HepG2 (cell line): ENCODE measurements around the gene ZSWIM5. TPM values are rescaled to one million over a fixed set of nuclear protein-coding genes. Genes with fewer than 3 reads are reported as not detected.

Experiments
- GLI4 ChIP-seq: sonication (generic); formaldehyde crosslinking; IDR thresholded peaks from 2 replicates; pipeline ENCODE4 v1.5.1; 2020; ENCODE audit warnings: missing genetic modification reagents, mild to moderate bottlenecking, moderate library complexity, borderline replicate concordance
- HDAC2 ChIP-seq: sonication (generic); formaldehyde crosslinking; IDR thresholded peaks from 2 replicates; pipeline ENCODE4 v1.4.0; 2020; ENCODE audit warnings: missing genetic modification reagents
- MATR3 ChIP-seq: sonication (generic); formaldehyde crosslinking; IDR thresholded peaks from 2 replicates; pipeline ENCODE4 v1.4.0; 2020; ENCODE audit warnings: missing genetic modification reagents
- MEF2D ChIP-seq: sonication (generic); formaldehyde crosslinking; IDR thresholded peaks from 2 replicates; pipeline ENCODE4 v1.5.1; 2020; ENCODE audit warnings: mild to moderate bottlenecking, missing genetic modification reagents
- NR2F1 ChIP-seq, 2 experiments: fragments of 450-650 bp in 1 of 2; formaldehyde crosslinking in 1 of 2; IDR thresholded peaks; 2 replicates each; pipeline versions ENCODE4 v1.5.0 to v1.6.1; 2016 to 2020; ENCODE audit warnings: mild to moderate bottlenecking in 1 of 2, missing compliant biosample characterization in 1 of 2, missing genetic modification reagents in 1 of 2, moderate library complexity in 1 of 2
- PAWR ChIP-seq: sonication (generic); formaldehyde crosslinking; IDR thresholded peaks from 2 replicates; pipeline ENCODE4 v1.4.0; 2020; ENCODE audit warnings: missing genetic modification reagents, mild to moderate bottlenecking, borderline replicate concordance
- ZNF121 ChIP-seq: sonication (generic); formaldehyde crosslinking; IDR thresholded peaks from 2 replicates; pipeline ENCODE4 v1.5.0; 2020; ENCODE audit warnings: mild to moderate bottlenecking, missing genetic modification reagents
- ZNF543 ChIP-seq: sonication (generic); formaldehyde crosslinking; IDR thresholded peaks from 2 replicates; pipeline ENCODE4 v1.4.0; 2020; ENCODE audit warnings: mild to moderate bottlenecking, missing genetic modification reagents
- ZNF652 ChIP-seq: IDR thresholded peaks from 2 replicates; pipeline ENCODE4 v1.6.1; 2016; ENCODE audit warnings: low read depth, borderline replicate concordance
- ZNF670 ChIP-seq: sonication (generic); formaldehyde crosslinking; IDR thresholded peaks from 2 replicates; pipeline ENCODE4 v1.8.0; 2022; ENCODE audit warnings: mild to moderate bottlenecking, missing genetic modification reagents, borderline replicate concordance
- ZNF781 ChIP-seq: sonication (generic); formaldehyde crosslinking; IDR thresholded peaks from 2 replicates; pipeline ENCODE4 v1.5.1; 2020; ENCODE audit warnings: borderline replicate concordance, mild to moderate bottlenecking, missing genetic modification reagents; ENCODE audit errors: not compliant biosample characterization
- polyA plus RNA-seq, 8 experiments: library from polyadenylated mRNA; depleted of rRNA in 3 of 8; stranded (reverse) in 7 of 8; unstranded in 1 of 8; fragments of >200 nt; fragmentation: Illumina TruSeq in 4 of 8; extraction: Trizol in 4 of 8; gene quantifications; 2 replicates each; pipeline versions ENCODE4 v1.2.1 to v1.2.3, GENCODE V29; 2011 to 2016; ENCODE audit warnings: low read depth in 4 of 8, missing spikeins in 1 of 8, mixed read lengths in 1 of 8; ENCODE audit not compliant: insufficient read depth in 1 of 8
- total RNA-seq, 5 experiments: library from RNA; depleted of rRNA; stranded (reverse); fragments of >200 nt; fragmentation: Illumina TruSeq; extraction: Trizol; gene quantifications; 2 replicates each; pipeline ENCODE4 v1.2.3, GENCODE V29; 2016; ENCODE audit warnings: low read depth in 1 of 5
- TF ChIP-seq, protein P1 (sequence below): sonication (generic); formaldehyde crosslinking; IDR thresholded peaks from 2 replicates; pipeline ENCODE4 v1.4.0; 2020; ENCODE audit warnings: missing genetic modification reagents
- TF ChIP-seq, protein P2 (sequence below): sonication (generic); formaldehyde crosslinking; IDR thresholded peaks from 2 replicates; pipeline ENCODE4 v1.8.0; 2022; ENCODE audit warnings: missing genetic modification reagents, mild to moderate bottlenecking, borderline replicate concordance
- TF ChIP-seq, protein P3 (sequence below): sonication (generic); formaldehyde crosslinking; IDR thresholded peaks from 2 replicates; pipeline ENCODE4 v1.4.0; 2020; ENCODE audit warnings: missing genetic modification reagents, borderline replicate concordance
- TF ChIP-seq, protein P4 (sequence below): IDR thresholded peaks from 2 replicates; pipeline ENCODE4 v1.6.1; 2016; ENCODE audit warnings: missing biosample characterization, missing genetic modification reagents, low read depth
- TF ChIP-seq, protein P5 (sequence below): sonication (generic); formaldehyde crosslinking; IDR thresholded peaks from 2 replicates; pipeline ENCODE4 v1.5.0; 2020; ENCODE audit warnings: mild to moderate bottlenecking, low read depth, missing genetic modification reagents, borderline replicate concordance

Gene ZSWIM5
- total and polyA plus RNA-seq, 2 of the 13 experiments (the other 11 are each of a cell fraction or from before 2014, with no cell fraction given): 11.0 to 20.6 TPM

DNA sequence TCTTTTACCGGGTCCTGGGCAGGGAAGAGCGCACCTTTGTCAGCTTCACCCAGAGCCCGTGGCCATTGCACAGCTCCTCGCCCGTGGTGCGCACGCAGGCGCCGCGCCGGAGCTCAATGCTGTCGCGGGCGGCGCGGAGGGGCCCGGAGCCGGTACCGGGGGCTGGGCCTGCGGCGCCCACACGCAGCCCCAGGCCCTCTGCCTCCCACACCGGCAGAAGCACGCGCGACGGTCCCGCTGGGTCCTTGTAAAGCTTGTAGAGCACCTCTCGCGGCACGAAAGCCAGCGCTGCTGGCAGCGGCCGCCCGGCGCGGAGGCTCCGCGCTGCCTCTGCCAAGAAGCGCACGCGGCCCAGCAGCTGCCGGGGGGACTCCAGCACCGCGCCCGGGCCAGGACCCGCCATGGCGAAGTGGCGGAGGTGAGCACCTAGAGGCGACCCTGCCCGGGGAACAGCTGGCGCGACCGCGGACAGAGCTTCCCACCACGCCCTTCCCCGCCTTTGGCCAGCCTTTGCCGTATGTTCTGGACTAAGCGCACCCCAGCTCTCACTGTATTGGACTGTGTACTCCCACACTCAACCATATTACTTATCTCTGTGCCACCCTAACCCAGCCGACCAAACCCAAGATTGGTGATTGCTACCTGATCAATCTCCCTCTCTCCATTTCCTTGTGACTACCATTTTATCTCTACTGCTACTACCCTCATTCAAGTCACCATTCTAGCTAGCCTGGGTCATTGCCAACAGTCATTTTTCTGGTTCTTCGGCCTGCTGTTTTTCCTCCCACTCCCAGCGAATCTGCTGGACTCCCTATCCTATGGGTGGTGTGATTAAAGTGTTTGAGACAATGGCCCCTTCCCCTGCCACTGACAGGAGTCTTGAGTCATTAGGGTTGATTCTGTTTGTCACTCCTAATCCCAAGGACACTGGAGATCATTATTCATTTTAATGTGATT, 195.3 kb downstream of the ZSWIM5 start, which contains the start of gene HECTD3 (continued):
- TF ChIP-seq, protein P1, sequence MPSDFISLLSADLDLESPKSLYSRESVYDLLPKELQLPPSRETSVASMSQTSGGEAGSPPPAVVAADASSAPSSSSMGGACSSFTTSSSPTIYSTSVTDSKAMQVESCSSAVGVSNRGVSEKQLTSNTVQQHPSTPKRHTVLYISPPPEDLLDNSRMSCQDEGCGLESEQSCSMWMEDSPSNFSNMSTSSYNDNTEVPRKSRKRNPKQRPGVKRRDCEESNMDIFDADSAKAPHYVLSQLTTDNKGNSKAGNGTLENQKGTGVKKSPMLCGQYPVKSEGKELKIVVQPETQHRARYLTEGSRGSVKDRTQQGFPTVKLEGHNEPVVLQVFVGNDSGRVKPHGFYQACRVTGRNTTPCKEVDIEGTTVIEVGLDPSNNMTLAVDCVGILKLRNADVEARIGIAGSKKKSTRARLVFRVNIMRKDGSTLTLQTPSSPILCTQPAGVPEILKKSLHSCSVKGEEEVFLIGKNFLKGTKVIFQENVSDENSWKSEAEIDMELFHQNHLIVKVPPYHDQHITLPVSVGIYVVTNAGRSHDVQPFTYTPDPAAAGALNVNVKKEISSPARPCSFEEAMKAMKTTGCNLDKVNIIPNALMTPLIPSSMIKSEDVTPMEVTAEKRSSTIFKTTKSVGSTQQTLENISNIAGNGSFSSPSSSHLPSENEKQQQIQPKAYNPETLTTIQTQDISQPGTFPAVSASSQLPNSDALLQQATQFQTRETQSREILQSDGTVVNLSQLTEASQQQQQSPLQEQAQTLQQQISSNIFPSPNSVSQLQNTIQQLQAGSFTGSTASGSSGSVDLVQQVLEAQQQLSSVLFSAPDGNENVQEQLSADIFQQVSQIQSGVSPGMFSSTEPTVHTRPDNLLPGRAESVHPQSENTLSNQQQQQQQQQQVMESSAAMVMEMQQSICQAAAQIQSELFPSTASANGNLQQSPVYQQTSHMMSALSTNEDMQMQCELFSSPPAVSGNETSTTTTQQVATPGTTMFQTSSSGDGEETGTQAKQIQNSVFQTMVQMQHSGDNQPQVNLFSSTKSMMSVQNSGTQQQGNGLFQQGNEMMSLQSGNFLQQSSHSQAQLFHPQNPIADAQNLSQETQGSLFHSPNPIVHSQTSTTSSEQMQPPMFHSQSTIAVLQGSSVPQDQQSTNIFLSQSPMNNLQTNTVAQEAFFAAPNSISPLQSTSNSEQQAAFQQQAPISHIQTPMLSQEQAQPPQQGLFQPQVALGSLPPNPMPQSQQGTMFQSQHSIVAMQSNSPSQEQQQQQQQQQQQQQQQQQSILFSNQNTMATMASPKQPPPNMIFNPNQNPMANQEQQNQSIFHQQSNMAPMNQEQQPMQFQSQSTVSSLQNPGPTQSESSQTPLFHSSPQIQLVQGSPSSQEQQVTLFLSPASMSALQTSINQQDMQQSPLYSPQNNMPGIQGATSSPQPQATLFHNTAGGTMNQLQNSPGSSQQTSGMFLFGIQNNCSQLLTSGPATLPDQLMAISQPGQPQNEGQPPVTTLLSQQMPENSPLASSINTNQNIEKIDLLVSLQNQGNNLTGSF: no peak
- TF ChIP-seq MEF2D (CRISPR knock-in tag) (0 out of 2 replicates have a peak, but pooled peaks have one; percentile 26), ZNF543 (CRISPR knock-in tag) (no peak), MATR3 (CRISPR knock-in tag) (no peak), ZNF670 (CRISPR knock-in tag) (no peak), PAWR (CRISPR knock-in tag) (peak; percentile 14; the same call in 1 of the 2 replicates), ZNF652 (no peak), HDAC2 (CRISPR knock-in tag) (no peak), NR2F1 (CRISPR knock-in tag; IDR thresholded peaks at IDR 0.05) (no peak), ZNF781 (CRISPR knock-in tag) (no peak), GLI4 (0 out of 2 replicates have a peak, but pooled peaks have one; percentile 62), ZNF121 (no peak; the same call in 1 of the 2 replicates)
- TF ChIP-seq, protein P2, sequence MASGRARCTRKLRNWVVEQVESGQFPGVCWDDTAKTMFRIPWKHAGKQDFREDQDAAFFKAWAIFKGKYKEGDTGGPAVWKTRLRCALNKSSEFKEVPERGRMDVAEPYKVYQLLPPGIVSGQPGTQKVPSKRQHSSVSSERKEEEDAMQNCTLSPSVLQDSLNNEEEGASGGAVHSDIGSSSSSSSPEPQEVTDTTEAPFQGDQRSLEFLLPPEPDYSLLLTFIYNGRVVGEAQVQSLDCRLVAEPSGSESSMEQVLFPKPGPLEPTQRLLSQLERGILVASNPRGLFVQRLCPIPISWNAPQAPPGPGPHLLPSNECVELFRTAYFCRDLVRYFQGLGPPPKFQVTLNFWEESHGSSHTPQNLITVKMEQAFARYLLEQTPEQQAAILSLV (CRISPR knock-in tag): 0 out of 2 replicates have a peak, but pooled peaks have one; percentile 43
- TF ChIP-seq, protein P3, sequence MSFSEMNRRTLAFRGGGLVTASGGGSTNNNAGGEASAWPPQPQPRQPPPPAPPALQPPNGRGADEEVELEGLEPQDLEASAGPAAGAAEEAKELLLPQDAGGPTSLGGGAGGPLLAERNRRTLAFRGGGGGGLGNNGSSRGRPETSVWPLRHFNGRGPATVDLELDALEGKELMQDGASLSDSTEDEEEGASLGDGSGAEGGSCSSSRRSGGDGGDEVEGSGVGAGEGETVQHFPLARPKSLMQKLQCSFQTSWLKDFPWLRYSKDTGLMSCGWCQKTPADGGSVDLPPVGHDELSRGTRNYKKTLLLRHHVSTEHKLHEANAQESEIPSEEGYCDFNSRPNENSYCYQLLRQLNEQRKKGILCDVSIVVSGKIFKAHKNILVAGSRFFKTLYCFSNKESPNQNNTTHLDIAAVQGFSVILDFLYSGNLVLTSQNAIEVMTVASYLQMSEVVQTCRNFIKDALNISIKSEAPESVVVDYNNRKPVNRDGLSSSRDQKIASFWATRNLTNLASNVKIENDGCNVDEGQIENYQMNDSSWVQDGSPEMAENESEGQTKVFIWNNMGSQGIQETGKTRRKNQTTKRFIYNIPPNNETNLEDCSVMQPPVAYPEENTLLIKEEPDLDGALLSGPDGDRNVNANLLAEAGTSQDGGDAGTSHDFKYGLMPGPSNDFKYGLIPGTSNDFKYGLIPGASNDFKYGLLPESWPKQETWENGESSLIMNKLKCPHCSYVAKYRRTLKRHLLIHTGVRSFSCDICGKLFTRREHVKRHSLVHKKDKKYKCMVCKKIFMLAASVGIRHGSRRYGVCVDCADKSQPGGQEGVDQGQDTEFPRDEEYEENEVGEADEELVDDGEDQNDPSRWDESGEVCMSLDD (CRISPR knock-in tag): no peak
- TF ChIP-seq, protein P4, sequence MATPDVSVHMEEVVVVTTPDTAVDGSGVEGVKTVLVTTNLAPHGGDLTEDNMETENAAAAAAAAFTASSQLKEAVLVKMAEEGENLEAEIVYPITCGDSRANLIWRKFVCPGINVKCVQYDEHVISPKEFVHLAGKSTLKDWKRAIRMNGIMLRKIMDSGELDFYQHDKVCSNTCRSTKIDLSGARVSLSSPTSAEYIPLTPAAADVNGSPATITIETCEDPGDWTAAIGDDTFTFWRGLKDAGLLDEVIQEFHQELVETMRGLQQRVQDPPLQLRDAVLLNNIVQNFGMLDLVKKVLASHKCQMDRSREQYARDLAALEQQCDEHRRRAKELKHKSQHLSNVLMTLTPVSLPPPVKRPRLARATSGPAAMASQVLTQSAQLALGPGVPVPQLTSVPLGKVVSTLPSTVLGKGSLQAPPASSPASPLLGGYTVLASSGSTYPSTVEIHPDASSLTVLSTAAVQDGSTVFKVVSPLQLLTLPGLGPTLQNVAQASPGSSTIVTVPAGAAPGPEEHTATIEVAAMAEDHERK (CRISPR knock-in tag): no peak
- TF ChIP-seq, protein P5, sequence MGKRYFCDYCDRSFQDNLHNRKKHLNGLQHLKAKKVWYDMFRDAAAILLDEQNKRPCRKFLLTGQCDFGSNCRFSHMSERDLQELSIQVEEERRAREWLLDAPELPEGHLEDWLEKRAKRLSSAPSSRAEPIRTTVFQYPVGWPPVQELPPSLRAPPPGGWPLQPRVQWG (CRISPR knock-in tag): no peak
